ENCODE measurements around the gene TCFL5.

TCFL5 gene

DNA sequence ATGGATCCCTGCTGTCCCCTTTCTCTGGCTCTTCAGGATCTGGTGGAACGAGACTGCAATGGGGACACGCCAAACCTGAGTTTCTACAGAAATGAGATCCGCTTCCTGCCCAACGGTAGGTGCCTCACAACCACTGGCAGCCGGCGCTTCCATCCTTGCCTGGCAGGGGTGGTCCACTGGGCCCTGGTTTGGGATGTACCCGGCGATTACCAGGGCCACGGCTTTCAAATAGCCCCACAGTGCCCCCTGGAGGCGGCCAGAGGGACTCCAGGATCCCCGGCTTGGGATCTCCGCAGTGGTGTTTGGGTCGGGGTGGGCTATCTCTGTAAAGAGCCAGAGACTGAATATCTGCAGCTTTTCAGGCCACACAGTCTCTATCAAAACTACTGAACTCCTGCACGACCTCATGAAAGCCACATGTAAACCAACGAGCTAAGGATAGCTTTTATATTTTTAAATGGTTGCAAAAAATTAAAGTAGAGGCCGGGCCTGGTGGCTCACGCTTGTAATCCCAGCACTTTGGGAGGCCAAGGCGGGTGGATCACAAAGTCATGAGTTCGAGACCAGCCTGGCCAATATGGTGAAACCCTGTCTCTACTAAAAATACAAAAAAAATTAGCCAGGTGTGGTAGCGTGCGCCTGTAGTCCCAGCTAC lies 53.3 kb downstream of the TCFL5 start:
- peak; percentile 71 for DNase-seq

DNA sequence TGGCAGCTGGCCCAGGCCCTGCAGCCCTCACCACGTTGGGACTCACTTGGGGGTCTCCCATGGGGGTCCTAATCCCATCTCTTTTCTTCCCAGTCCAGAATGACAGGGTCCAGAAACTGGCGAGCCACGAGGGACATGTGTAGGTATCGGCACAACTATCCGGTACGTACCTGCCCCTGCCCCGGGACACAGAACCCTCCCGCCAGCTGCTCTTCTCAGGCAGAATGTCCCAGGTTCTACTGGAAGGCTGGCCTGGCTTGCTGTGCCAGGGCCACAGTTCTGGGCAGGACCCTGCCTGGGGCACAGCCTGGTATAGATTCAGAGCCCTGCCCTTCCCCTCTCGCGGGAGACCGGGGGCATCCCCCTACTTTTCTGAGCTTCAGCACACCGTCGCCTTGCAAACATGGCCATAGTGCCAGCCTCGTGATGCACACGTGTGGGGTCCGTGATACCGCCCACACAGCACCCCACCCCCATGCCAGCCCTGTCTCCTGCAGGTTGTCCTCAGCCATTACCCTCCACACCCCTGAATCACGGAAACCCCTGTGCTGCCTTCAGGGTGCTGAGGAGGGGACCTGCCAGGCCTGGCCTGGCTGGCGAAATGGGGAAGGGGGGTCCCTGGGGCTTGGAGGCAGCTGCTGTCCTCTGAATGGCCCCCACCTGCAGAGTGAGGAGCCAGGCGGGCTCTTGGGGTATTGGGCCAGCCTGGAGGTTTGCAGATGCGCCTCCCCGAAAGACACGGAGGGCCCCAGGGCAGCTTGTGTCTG lies 54.0 kb downstream of the TCFL5 start:
- no peak for DNase-seq

DNA sequence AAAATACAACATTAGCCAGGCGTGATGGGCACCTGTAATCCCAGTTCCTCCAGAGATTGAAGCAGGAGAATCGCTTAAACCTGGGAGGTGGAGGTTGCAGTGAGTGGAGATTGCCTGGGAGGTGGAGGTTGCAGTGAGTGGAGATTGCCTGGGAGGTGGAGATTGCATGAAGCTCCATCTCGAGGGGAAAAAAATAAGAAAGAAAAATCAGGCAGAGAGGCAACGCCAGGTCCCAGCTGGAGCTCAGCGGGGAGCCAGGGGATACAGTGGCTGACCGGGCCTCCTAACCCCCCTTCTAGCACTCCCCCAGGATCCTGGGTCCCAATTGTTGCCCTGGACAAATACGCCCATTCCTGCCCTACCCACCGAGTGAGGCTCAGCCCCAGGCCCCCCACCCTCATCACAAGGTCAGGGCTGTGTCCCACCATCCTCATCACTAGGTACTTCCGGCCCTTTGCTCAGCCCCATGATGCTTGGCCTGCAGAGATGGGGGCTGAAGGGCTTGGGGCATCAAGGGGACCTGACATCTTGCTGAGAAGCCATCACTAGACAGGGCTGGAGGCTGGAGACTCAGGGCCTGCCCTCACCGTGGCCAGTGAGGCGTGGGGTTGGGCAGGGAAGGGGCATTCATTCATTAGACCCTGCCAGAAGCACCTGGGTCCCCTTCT lies 55.1 kb downstream of the TCFL5 start:
- DNase-seq, result no peak

DNA sequence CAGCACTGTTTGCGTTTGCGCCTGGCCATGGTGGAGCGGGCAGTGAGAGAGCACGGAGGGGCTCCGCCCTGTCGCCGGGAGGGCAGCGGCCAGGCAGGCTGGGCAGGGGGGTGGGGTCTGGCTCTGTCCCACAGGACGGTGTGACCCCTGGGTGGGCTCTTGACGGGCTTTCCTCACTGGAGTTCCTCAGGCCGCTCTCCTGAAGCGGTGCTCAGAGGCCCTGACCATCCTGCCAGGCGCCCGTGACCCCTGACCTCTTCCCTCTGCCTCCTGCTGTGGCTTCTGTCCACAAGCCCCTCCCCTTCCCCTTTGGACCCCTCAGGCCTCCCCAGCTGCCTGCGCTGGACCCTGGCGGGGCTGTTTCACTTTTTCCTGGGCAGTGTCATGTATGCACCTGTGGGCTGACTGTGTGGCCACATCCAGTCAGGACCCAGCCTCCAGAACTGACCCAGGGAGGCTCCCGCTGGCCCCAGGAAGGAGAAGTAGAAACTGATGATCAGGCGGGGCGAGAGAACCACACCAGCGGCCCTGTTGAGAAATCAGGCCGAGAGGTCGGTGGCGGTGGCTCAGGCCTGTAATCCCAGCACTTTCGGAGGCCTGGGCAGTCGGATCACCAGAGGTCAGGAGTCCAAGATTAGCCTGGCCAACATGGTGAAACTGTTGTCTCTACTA lies 55.8 kb downstream of the TCFL5 start:
- DNase-seq, result no peak

DNA sequence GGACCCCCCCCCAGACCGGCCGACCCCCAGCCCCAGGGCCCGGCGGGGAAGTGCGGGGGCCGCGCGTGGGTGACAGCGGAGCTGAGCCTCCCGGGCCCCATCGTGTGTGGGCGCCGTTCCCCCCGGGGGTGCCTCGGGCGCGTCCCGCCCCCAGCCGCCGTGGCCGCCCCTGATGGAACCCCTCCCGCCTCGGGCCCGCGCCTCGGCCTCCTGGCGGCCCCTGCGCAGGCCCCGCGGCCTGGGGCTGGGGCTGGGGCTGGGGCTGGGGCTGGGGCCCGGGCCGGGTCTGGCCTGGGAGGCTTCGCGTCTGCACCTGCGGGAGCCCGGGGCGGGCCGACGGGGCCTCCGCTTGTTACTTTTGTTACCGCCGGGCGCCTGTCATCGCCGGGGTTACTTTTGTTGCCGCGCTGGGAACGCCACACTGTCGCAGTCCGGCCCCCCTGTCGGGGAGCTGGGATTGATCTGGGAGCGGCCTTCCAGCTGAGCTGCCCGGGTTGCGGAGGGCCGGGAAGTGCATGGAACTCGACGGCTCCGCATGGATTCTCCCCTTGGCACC lies 56.4 kb downstream of the TCFL5 start:
- peak; percentile 56 for DNase-seq

DNA sequence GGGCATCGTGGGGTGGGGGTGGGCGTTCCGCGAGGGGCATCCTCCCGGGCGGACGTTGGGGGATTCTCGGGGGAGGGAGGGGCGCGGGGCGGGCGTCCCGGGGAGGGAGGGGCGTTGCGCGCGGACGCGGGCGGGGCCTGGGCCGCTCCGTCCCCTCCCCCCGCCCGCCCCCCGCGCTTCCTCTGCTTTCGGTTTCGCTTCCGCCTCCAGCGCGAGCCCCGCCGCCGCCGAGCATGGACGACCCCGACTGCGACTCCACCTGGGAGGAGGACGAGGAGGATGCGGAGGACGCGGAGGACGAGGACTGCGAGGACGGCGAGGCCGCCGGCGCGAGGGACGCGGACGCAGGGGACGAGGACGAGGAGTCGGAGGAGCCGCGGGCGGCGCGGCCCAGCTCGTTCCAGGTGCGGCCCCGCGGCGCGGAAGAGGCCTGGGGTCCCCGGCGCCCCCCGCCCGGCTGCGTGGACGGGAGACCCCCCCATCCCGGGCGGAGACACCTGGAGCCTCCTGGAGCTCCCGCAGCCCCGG lies 56.9 kb downstream of the TCFL5 start, which contains the start of gene OGFR:
TSS of gene OGFR (plus strand) at position 209 of the 528 bp plus-strand sequence. CDS start at position 234, 25 bp downstream.
- peak; percentile 64 for DNase-seq

DNA sequence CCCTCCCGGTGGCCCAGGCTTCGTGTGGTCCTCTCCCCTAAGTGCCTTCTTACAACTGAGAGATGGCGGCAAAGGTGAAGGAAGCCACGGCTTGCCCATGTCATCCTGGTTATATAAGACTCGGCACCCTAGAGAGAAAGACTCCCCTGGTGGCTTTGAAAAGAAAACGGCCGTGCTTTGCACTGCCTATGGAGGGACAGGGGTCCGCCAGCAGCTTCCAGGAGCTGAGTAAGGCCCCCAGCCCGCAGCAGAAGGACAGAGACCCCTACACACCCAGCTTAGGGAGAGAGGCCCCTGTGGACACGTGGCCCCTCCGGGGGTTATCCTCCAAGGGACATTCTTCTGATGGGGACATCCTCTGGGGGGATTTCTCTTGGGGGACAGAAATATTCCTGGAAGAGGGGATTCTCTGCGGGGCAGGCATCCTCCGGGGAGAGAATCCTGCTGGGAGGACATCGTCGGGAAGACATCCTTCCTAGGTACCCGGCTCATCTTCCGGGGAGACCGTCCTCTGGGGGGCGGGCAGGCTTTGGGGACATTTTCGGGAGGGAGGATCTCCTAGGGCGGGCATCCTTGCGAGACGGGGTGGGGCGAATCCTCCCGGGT lies 57.5 kb downstream of the TCFL5 start:
- no peak for DNase-seq

DNA sequence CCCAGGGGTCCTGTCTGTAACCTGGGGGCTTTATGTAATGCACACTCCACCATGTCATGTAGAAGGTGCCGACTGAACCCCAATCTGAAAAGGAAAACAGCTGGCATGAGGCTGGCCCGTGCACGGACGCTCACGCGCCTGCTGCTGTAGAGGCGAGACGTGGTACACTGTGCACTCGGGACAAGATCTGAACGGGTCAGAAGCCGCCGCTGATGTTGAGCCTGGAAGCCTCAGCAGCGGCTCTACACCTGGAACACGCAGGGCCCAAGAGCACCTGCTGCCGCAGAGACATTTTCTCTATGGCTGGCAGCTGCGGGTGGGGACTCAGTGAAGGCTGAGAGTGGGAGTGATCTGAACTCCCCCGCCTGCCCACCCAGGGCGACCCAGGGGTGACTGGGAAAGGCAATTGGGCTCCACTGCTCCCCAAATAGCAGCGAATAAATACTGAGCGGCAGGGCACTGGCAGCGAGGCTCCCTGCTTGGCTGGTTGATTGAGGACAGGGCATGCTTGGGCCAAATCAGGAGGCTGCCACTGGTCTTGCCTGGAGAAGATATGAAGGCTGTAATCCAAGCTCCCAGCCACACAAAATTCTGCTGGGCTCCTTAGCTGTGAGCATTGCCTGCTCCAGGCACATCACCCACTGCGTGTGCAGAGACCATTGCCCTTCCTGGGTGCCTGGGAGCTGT lies 59.5 kb downstream of the TCFL5 start:
- no peak for DNase-seq

DNA sequence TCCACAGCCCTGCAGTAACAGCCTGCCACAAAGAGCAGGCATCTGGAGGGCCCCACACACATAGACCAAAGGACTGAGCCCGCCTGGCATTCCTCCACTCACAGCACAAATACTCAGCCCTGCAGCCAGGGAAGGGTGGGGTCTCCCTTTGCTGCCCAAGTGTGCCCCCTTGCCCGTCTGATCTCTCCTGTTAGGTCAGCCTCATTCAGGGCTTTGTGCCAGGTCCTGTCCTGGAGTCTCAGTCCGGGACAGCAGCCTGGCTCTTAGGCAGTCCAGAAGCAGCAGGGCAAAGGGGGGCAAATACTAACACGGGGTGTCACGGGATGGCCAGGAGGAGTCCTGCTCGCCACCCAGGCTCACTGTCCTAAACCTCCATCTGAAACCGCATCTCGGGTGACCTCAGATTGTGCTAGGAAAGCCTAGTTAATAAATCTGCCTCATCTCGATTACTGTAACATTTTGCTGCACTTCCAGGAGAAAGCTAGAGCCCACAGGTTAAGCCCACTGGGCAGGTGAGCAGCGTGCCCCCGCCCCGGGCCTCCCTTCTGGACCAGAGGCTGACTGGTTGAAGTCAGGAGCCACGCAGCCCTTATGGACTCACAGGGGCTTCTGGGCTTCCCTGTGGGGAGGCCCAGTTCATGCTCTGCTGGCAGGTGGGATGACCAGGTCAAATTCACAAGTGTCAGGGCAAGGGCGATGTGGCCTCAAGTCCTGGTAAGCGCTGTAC lies 60.2 kb downstream of the TCFL5 start:
- no peak for DNase-seq

DNA sequence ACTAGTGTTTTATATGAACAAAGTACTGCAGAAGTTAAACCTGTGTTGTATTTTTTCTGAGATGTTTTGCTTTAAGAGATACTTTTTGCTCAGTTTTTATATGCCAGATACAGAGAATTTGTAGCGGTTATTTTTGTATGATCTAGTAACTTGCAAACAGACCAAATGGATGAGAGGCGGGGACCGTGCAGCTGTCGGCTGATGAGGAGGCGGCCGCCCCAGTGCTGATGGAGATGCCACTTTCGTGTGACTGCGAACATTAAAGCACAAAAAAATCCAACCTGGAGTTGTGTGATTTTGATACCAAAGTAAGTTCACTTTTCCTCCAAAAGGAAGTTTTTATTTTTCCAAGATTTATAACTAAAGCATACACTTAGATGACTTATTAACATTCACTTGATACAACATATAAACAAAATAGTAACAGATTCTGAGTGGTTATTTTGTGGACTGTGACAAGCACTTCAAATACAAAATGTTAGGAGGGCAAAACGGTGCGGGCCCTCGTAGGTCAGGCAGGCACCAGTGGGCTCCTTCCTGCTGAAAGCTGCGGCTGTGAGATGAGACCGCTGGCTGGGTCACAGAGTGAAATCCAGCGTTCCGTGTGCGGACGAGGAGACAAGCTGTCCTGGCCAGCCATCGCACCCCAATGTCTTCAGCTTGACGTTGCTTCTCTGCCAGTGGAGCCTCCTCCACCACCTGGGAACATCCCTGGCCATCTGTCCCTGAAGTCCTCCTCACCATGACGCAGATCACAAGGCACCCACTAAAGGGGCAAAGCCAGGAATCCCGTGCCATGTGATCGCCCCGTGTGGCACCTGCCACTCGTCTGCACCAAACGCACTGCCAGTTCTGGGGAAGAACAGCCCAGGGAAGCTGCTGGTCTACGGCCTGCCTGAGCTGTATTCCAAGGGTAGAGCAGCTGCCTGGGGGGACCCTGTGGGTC lies 61.0 kb downstream of the TCFL5 start:
- DNase-seq, result no peak

DNA sequence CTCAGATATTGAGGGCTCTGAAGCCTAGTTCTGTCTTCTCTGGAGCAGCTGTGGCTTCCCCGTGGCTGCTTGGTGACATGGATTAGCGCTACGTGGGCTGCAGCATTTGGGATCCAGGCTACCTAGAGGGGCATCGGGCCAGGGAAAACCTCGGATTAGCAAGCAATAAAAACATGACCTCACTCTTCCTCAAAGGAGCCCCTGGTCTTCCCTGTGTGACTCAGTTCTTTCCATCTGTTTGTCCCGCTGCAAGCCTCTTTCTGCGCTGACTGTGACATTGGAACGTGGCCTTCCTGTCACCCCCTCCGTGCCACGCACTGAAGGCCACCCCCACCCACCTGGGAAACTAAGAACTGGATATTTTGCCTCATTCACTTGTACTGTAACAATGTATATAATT lies 61.7 kb downstream of the TCFL5 start:
- no peak for DNase-seq

DNA sequence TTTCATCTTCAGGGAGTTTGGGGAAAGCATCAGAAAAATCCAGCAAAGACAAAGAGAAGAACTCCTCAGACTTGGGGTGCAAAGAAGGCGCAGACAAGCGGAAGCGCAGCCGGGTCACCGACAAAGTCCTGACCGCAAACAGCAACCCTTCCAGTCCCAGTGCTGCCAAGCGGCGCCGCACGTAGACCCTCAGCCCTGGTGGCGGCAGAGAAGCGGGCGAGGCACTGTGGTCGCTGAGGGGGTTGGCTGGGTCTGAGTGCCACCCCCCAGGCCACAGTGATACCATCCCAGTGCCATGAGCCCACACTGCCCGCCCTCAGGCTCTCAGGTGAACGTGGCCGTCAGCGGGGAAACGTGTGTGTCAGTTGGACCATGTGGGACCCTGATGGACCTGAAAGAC lies 62.2 kb downstream of the TCFL5 start:
- DNase-seq, result no peak

DNA sequence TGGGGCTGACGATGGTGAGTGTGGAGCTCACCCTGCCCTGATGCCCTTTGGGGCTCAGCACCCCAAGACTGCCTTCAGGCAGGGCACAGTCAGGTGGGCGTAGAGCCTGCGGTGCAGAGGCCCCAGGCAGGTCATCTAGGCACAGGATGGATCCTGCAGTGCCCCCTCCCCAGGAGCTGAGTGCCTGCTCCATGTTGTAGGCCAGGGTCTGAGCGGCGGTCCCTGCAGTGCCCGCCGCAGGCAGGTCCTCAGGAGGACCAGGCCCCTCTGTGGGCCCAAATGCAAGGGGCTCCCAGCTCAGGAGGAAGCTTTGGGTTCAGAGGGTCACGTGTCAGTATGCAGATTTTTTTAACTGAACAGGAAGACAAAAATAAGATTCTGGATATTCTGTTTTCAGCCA lies 62.6 kb downstream of the TCFL5 start:
- DNase-seq, result no peak

DNA sequence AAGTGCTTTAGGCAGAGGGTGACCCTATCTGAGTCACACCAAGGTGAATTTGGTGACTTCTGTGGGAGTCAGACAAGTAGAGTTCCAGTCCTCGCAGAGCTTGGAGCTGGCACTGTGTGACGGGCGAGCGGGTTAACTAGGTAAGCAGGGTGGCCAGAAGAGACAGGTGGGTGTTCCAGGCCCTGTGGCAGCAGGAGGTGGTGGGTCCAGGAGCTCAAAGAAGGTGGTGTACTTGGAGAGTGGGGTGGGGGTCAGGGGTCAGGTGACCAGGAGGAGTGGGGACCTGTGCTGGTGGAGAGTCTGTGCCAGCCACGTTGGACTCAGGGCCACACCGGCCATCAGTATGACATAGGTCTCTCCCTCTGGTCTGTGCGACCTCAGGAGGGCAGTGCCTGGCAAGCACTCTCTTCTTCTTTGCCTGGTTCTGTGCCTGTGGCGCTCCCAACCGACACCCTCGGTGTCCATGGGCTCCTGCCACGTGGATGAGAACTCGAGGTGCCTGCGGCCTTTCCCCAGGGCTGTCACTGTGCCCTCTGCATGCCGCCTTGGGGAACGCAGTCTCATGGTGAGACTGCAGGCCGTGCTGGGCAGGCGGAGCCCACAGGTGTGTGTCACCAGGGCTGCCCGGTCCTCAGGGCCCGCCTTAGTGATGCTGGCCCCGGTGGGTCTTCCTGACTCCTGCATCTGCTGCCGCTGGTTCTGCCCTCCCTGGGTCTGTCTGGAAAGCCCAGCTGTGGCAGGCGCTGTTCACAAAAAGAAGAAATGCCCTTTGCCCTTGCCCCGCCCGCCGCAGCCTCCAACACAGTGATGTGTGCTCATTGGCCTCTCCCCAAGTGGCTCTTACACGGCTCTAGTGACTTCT lies 63.7 kb downstream of the TCFL5 start:
- no peak for DNase-seq

DNA sequence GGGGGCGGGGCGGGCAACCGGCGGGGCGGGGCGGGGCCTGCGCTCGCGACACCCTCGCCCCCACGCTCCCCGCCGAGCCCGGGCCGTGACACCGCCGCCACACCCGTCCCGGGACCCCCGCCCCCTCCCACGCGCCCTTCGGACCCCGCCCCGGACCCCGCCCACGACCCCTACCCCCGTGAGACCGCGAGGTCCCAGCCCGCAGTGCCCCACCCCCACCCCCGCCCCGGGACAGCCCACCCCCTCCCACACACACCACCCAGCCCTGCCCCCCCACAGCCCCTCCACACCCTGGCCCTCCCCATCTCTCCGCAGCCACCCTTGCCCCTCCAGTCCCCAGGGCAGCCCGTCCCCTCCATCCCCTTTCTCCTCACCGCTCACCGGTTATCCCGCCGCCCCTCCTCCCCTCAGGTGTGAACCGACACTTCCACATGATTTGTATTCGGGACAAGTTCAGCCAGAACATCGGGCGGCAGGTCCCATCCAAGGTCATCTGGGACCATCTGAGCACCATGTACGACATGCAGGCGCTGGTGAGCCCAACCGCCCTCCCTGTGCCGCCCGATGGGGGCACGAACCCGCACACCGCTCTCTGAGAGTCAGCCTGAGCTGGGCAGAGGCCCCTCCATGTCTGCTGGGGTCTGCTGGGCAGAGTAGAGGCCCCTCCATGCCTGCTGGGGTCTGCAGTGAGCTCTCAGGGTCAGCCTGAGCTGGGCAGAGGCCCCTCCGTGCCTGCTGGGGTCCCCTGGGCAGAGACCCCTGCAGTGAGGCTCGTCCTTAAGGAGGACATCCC lies 64.7 kb downstream of the TCFL5 start:
- DNase-seq, result no peak

DNA sequence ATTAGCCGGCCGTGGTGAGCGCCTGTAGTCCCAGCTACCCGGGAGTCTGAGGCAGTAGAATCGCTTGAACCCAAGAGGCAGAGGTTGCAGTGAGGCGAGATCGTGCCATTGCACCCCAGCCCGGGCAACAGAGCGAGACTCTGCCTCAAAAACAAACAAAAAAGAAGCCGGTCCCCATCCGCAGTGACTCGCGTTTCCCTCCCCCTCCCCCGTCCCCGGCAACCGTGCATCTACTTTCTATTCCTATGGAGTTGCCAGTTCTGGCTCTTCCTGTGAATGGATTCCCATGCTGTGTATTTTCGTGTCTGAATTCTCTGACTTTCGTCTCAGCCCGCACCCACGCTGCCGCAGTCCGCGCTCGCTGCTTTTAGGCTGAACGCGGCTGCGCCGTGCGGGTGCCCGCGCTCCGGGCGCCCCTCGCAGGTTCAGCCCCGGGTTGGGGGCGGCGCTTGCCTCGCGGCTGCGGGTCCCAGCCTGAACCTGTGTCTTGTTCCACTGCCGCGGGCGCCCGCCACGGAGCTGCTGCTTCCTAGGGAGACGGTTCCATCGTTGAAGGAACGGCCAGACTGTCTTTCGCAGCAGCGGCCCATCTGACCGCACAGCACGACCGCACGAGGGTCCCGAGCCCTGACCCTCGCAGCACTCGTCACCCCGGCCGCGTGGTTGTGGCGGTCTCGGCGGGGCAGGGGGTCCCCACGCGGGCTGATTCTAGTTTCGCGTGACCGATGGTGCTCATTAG lies 66.4 kb downstream of the TCFL5 start:
- DNase-seq, result peak; percentile 59
